ENCODE data around the gene BACE2. TPM values are rescaled to one million over a fixed set of nuclear protein-coding genes. Genes with fewer than 3 reads are reported as not detected.

BACE2 gene
- total RNA-seq, 4 donors from 2014 or later: 23.9 to 59.4 (median 36.6) TPM

- Histone ChIP-seq H3K36me3 (peaks cover 29% of the 10 kb centered on the region), H3K27me3 (no peaks in the 10 kb centered on the region), H3K27ac (no peak overlapping the region), H3K4me3 (no peak overlapping the region), H3K9me3 (no peaks in the 10 kb centered on the region), H3K4me1 (no peaks in the 10 kb centered on the region)
- no peak for DNase-seq (ENCODE audit: low spot score in 2 of 2)
- TF ChIP-seq CTCF (IDR thresholded peaks at IDR 0.05): no peak
- no peak for TF ChIP-seq EP300 (IDR thresholded peaks at IDR 0.05)
- TF ChIP-seq POLR2A (IDR thresholded peaks at IDR 0.05): no peak
- TF ChIP-seq POLR2AphosphoS5 (IDR thresholded peaks at IDR 0.05): no peak
- 62% methylated on average over 4 of the region's 4 CpGs for WGBS
Measured at GRCh38 chr21:41230497-41230896, 62.5 kb downstream of the BACE2 start.

- 89% methylated on average over 6 of the region's 6 CpGs for WGBS
- DNase-seq (ENCODE audit: low spot score in 2 of 2): no peak
- TF ChIP-seq EP300 (IDR thresholded peaks at IDR 0.05): no peak
- TF ChIP-seq POLR2AphosphoS5 (IDR thresholded peaks at IDR 0.05): no peak
- TF ChIP-seq POLR2A (IDR thresholded peaks at IDR 0.05): no peak
- no peak for TF ChIP-seq CTCF (IDR thresholded peaks at IDR 0.05)
- no peaks in the 10 kb centered on the region for H3K4me1 ChIP-seq
- no peak overlapping the region for H3K27ac ChIP-seq
- no peaks in the 10 kb centered on the region for H3K9me3 ChIP-seq
- no peaks in the 10 kb centered on the region for H3K27me3 ChIP-seq
- peaks cover 28% of the 10 kb centered on the region for H3K36me3 ChIP-seq
- no peak overlapping the region for H3K4me3 ChIP-seq
Measured at GRCh38 chr21:41231060-41231459, 63.1 kb downstream of the BACE2 start.

GRCh38 chr21:41232013-41232412, 64.1 kb downstream of the BACE2 start:
- Histone ChIP-seq H3K27me3 (no peaks in the 10 kb centered on the region), H3K4me1 (no peaks in the 10 kb centered on the region), H3K27ac (no peak overlapping the region), H3K36me3 (peaks cover 20% of the 10 kb centered on the region), H3K4me3 (no peak overlapping the region), H3K9me3 (no peaks in the 10 kb centered on the region)
- no peak for TF ChIP-seq POLR2A (IDR thresholded peaks at IDR 0.05)
- no peak for TF ChIP-seq EP300 (IDR thresholded peaks at IDR 0.05)
- TF ChIP-seq CTCF (IDR thresholded peaks at IDR 0.05): no peak
- no peak for TF ChIP-seq POLR2AphosphoS5 (IDR thresholded peaks at IDR 0.05)
- WGBS: 90% methylated on average over 10 of the region's 10 CpGs
- DNase-seq (ENCODE audit: low spot score in 2 of 2): no peak

- Histone ChIP-seq H3K4me3 (no peak overlapping the region), H3K4me1 (no peaks in the 10 kb centered on the region), H3K27me3 (no peaks in the 10 kb centered on the region), H3K36me3 (peaks cover 11% of the 10 kb centered on the region), H3K27ac (no peak overlapping the region), H3K9me3 (no peaks in the 10 kb centered on the region)
- 86% methylated on average over 6 of the region's 6 CpGs for WGBS
- no peak for DNase-seq (ENCODE audit: low spot score in 2 of 2)
- TF ChIP-seq CTCF (IDR thresholded peaks at IDR 0.05) (no peak), EP300 (IDR thresholded peaks at IDR 0.05) (no peak), POLR2AphosphoS5 (IDR thresholded peaks at IDR 0.05) (no peak), POLR2A (IDR thresholded peaks at IDR 0.05) (no peak)
Measured at GRCh38 chr21:41233916-41234315, 66.0 kb downstream of the BACE2 start.

GRCh38 chr21:41234569-41234968, 66.6 kb downstream of the BACE2 start:
- Histone ChIP-seq H3K27ac (no peak overlapping the region), H3K27me3 (no peaks in the 10 kb centered on the region), H3K36me3 (peaks cover 9% of the 10 kb centered on the region), H3K9me3 (no peaks in the 10 kb centered on the region), H3K4me1 (no peaks in the 10 kb centered on the region), H3K4me3 (no peak overlapping the region)
- 81% methylated on average over 5 of the region's 5 CpGs for WGBS
- no peak for DNase-seq (ENCODE audit: low spot score in 2 of 2)
- TF ChIP-seq POLR2AphosphoS5 (IDR thresholded peaks at IDR 0.05) (no peak), CTCF (IDR thresholded peaks at IDR 0.05) (no peak), EP300 (IDR thresholded peaks at IDR 0.05) (no peak), POLR2A (IDR thresholded peaks at IDR 0.05) (no peak)

Data from suprapubic skin (tissue), 4 donors.